Nephron (organoid): Measurements from ENCODE around the gene GKN2.
A peak's percentile ranks its signal among the peaks of the same experiment; 100 is the strongest.
"Not testable (repeated sequence)": the region's sequence is repeated elsewhere in the genome, so short reads cannot be mapped to it uniquely, and the experiment has no call there.

Experiments
- H3K27ac Mint-ChIP-seq, 3 experiments: 2 replicates each; pipeline ENCODE4 v1.8.0; 2020; ENCODE audit warnings: mixed read lengths in 3 of 3, mild to moderate bottlenecking in 2 of 3, moderate library complexity in 1 of 3
- H3K27me3 Mint-ChIP-seq: 2 replicates; pipeline ENCODE4 v1.8.0; 2021; ENCODE audit warnings: low read depth, mild to moderate bottlenecking, moderate library complexity, mixed read lengths
- H3K36me3 Mint-ChIP-seq: 2 replicates; pipeline ENCODE4 v1.8.0; 2020; ENCODE audit warnings: low read depth, mixed read lengths
- H3K4me1 Mint-ChIP-seq: 2 replicates; pipeline ENCODE4 v1.8.0; 2020; ENCODE audit warnings: mixed read lengths
- H3K4me3 Mint-ChIP-seq, 3 experiments: 2 replicates each; pipeline ENCODE4 v1.8.0; 2020; ENCODE audit warnings: mild to moderate bottlenecking in 3 of 3, mixed read lengths in 3 of 3, moderate library complexity in 2 of 3
- H3K9me3 Mint-ChIP-seq: 2 replicates; pipeline ENCODE4 v1.8.0; 2020; ENCODE audit warnings: mixed read lengths
- TF ChIP-seq, protein P1 (sequence below), 3 experiments: fragments of 200-600 bp; sonication (generic); IDR thresholded peaks; one replicate each; pipeline ENCODE4 v1.5.0; 2021; ENCODE audit warnings: antibody characterized with exemption in 3 of 3; ENCODE audit not compliant: unreplicated experiment in 3 of 3

GKN2 gene

DNA sequence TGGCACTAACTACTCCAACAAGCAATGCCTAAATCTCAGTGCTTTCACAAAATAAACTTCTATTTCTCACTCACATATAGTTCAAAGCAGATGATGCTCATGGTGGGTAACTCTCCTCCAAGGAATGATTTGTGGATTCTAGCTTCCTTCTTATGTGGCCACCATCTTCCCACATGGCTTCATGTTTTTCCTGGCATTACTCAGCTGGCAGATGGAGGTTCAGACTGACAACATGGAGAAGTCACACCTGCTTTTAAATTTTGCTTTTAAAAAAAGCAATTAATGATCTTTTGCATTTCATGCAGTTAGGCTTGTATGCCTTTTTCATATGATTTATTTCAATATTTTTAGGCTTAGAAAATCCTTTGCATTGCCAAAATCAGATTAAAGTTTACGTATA, 6.3 kb upstream of the GKN2 start:
- Mint-ChIP-seq H3K9me3 (peaks cover 4% of the 10 kb centered on the region), H3K27me3 (no peaks in the 10 kb centered on the region), H3K36me3 (no peaks in the 10 kb centered on the region), H3K4me3 (no peak overlapping the region), H3K4me1 (no peaks in the 10 kb centered on the region), H3K27ac (no peak overlapping the region)
- TF ChIP-seq, protein P1, sequence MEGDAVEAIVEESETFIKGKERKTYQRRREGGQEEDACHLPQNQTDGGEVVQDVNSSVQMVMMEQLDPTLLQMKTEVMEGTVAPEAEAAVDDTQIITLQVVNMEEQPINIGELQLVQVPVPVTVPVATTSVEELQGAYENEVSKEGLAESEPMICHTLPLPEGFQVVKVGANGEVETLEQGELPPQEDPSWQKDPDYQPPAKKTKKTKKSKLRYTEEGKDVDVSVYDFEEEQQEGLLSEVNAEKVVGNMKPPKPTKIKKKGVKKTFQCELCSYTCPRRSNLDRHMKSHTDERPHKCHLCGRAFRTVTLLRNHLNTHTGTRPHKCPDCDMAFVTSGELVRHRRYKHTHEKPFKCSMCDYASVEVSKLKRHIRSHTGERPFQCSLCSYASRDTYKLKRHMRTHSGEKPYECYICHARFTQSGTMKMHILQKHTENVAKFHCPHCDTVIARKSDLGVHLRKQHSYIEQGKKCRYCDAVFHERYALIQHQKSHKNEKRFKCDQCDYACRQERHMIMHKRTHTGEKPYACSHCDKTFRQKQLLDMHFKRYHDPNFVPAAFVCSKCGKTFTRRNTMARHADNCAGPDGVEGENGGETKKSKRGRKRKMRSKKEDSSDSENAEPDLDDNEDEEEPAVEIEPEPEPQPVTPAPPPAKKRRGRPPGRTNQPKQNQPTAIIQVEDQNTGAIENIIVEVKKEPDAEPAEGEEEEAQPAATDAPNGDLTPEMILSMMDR (IDR thresholded peaks at IDR 0.05; ENCODE audit: unreplicated experiment in 3 of 3): no peak

DNA sequence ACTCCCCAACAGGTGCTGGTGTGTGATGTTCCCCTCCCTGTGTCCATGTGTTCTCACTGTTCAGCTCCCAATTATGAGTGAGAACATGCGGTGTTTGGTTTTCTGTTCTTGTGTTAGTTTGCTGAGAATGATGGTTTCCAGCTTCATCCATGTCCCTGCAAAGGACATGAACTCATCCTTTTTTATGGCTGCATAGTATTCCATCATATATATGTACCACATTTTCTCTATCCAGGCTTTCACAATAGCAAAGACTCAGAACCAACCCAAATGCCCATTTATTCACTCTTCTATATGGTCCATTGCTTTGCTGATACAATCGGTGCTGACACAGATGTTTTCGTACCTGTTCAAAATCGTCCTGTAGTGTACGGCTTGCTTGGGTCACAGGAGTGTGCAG, 2.7 kb upstream of the GKN2 start:
- H3K36me3 Mint-ChIP-seq, H3K4me1 Mint-ChIP-seq, H3K27ac Mint-ChIP-seq, H3K9me3 Mint-ChIP-seq, H3K27me3 Mint-ChIP-seq, H3K4me3 Mint-ChIP-seq: not testable (repeated sequence)

DNA sequence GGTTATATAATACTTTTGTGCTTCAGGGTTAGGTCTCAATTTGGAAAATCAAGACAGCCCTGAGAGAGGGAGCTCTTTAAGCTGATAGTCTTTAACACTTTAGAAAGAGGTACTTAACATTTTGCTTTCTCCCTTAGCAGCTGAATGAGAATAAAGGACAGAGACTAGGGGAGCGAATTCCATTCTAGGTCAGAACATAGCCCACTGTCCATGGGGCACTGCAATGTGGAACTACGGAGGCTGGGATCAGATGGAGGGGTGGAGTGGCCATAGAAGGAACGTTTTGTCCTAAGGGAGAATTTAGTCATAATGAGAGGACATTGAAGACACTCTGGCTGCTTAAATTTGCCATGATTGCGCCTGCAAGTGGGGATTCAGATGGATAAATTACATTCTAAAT, 794 bp downstream of the GKN2 start:
- no peaks in the 10 kb centered on the region for H3K36me3 Mint-ChIP-seq
- H3K9me3 Mint-ChIP-seq: peaks cover 4% of the 10 kb centered on the region
- no peak overlapping the region for H3K4me3 Mint-ChIP-seq
- H3K27me3 Mint-ChIP-seq: peaks cover 7% of the 10 kb centered on the region
- no peaks in the 10 kb centered on the region for H3K4me1 Mint-ChIP-seq
- H3K27ac Mint-ChIP-seq: no peak overlapping the region
- TF ChIP-seq, protein P1 (IDR thresholded peaks at IDR 0.05; ENCODE audit: unreplicated experiment in 3 of 3): no peak

DNA sequence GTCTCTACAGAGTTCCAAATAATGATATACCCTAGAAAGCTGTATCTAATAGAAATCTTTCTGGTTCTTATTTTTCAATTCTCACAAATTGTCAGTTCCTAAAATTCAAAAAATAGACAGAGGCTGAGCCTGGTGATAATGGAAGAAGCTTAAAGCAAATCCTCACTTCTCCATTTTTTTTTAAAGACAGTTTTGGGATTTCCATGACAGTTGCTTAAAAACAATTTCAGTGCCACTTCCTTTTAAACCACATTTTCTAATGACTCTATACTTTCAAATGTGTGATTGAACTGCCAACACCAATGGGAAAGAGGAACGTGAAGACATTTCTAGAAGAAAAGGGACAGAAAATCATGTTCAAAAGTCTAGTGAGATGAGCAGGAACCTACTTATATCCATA, 4.0 kb downstream of the GKN2 start:
- Mint-ChIP-seq H3K27ac (no peak overlapping the region), H3K4me1 (peaks cover under 1% of the 10 kb centered on the region), H3K27me3 (peaks cover 7% of the 10 kb centered on the region), H3K9me3 (peaks cover 8% of the 10 kb centered on the region), H3K36me3 (no peaks in the 10 kb centered on the region), H3K4me3 (no peak overlapping the region)
- TF ChIP-seq, protein P1 (IDR thresholded peaks at IDR 0.05; ENCODE audit: unreplicated experiment in 3 of 3): no peak

DNA sequence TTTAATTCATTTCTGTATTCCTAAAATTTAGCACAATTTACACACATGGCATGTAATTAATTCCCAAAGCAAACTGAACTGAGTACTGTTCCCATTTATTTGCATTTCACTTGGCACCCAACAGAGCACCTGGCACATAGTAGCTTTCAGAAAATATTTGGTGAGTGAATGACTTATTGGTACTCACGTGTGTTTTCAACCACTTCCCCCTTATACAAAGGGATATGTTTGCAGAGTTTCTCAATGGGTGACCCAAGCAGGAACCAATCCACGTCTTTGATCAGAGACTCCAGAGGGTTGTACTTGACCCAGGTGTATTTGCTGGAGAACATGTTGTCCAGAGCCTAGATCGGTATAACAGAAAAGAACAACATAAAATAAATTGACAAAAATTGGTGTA, 6.6 kb downstream of the GKN2 start:
- Mint-ChIP-seq H3K4me1 (peaks cover 6% of the 10 kb centered on the region), H3K36me3 (no peaks in the 10 kb centered on the region), H3K4me3 (no peak overlapping the region), H3K9me3 (peaks cover 15% of the 10 kb centered on the region), H3K27me3 (peaks cover 7% of the 10 kb centered on the region), H3K27ac (no peak overlapping the region)
- TF ChIP-seq, protein P1 (IDR thresholded peaks at IDR 0.05; ENCODE audit: unreplicated experiment in 3 of 3): no peak

DNA sequence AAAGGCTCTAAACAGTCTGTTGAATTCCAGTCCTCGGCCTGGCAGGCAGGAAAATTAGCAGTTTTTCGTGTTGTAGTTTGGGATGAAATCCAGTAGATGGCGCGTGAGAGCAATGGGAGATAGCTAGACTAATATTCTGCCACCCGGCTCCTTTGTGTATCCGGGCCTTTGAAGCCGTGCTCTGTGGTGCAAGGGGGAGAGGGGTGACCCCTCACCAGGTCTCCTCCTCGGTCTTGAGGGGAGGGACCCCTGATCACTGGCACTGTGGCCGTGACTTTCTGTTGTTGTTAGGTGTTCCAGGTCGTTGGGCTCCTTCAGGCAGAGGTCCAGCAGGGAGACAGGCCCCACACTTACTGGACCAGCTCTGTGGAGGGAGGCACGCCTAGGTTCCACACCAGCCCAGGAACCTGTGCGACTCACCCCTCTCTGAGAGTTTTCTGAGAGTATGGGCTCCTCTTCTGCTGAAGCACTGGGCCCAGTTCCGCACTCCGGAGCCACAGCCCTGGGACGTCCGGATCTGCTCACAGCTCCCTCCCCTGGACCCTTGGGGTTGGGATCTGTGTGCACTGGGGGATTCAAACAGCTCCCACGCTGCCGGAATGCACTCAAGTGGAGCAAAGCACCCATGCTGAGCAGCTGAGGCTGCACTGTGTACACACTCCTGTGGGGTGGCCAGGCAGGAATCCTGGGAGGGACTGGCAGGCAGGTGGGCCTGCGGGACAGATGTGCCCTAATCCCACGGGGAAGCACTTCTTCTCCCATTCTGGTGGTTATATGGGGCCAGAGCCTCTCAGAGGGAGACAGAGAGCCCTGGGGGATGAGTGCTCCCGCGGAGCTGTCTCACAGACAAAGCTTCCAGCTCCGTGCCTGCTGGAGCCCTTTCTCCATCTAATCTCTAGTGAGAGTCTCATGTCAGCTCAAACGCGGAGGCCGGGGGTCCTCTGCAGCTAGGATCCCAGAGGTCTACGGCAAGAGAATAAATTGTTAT, 8.8 kb downstream of the GKN2 start:
- Mint-ChIP-seq H3K27ac (peak overlapping the region; percentile 53 to 84 (median 81)), H3K9me3 (peaks cover 28% of the 10 kb centered on the region), H3K4me1 (peaks cover 6% of the 10 kb centered on the region), H3K27me3 (peaks cover 3% of the 10 kb centered on the region), H3K36me3 (no peaks in the 10 kb centered on the region), H3K4me3 (no peak overlapping the region)
- TF ChIP-seq, protein P1 (IDR thresholded peaks at IDR 0.05; ENCODE audit: unreplicated experiment in 3 of 3): peak; percentile 80 to 91 (median 85)
